ENCODE results near the gene SF1. TPM values are rescaled to one million over a fixed set of nuclear protein-coding genes. Genes with fewer than 3 reads are reported as not detected.

The SF1 gene
- total and polyA plus RNA-seq, 9 of the 15 experiments (the other 6 are each of a cell fraction or from before 2014, with no cell fraction given), result 13.1 to 334 (median 111) TPM

DNA sequence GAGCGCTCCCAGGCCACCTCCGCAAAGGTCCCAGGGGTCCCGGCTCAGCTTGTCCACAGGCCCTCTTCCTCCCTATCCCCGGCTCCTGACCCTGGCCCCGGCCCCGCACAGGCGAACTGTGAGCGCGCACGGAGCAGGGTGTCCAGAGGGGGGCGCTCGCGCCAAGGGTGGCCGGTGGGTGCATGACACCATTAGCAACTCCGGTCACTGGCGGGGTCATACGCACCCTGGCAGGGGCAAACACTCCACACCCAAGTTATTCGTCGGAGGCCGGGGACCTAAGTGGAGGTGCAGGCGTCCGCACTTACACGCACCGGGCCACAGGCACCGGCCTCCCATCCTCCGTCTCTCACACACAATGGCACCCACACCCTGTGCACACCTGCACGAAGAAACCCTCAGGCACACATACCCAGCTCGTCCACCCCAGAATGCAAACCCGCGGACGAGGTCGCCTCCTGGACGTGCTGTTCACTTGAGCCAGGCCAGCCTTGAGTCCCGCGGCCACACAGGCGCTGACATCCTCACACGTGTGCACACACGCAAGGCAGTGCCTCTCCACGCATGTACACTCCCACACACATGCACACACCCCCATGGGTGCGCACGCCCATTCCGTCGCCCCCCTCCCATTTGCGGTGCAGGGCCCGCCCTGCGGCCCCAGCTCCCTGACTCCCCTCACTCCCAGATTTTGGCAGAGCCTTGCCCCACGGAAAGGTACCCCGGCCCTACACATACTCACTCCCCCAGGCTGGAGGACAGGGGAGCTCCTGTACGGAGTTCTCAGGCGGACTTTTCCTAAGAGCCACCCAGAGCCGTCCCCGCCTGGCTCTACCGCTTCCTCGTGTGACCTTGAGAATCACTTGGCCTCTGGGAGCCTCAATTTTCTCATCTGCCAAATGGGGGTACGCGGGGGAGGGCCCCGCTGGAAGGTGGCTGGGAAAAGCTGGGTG lies 34.5 kb downstream of the SF1 start, which contains the start of gene RASGRP2 (continued):
- TF ChIP-seq ZNF232 (CRISPR knock-in tag; IDR thresholded peaks at IDR 0.05) (no peak), BRCA1 (IDR thresholded peaks at IDR 0.05) (no peak), BRCA1 (CRISPR knock-in tag; IDR thresholded peaks at IDR 0.05) (no peak), CBFB (CRISPR knock-in tag; IDR thresholded peaks at IDR 0.05) (no peak), SIN3A (IDR thresholded peaks at IDR 0.05; ENCODE audit: borderline replicate concordance in 2 of 2, control insufficient read depth in 1 of 2, low read depth in 2 of 2, low read length in 2 of 2) (peak; percentile 46 to 74; a peak in 2 of 4 replicates), ETS2 (tag; IDR thresholded peaks at IDR 0.05; ENCODE audit: borderline replicate concordance, poor library complexity, severe bottlenecking) (no peak), MTF1 (CRISPR knock-in tag; IDR thresholded peaks at IDR 0.05; ENCODE audit: borderline replicate concordance) (no peak), HNRNPLL (IDR thresholded peaks at IDR 0.05; ENCODE audit: low read depth, low read length, poor library complexity, severe bottlenecking) (no peak), ZNF583 (CRISPR knock-in tag; IDR thresholded peaks at IDR 0.05) (no peak), EHMT2 (IDR thresholded peaks at IDR 0.05) (no peak), ZNF354B (CRISPR knock-in tag; IDR thresholded peaks at IDR 0.05) (no peak), MCM7 (IDR thresholded peaks at IDR 0.05) (no peak), HEY1 (CRISPR knock-in tag; IDR thresholded peaks at IDR 0.05; ENCODE audit: borderline replicate concordance) (no peak), SMC3 (conservative IDR thresholded peaks at IDR 0.05; ENCODE audit: insufficient read depth, low read depth, low read length) (peak; percentile 50), TGIF2 (CRISPR knock-in tag; IDR thresholded peaks at IDR 0.05) (peak; percentile 89; the same call in 1 of the 2 replicates), ZNF780A (CRISPR knock-in tag; IDR thresholded peaks at IDR 0.05) (no peak), ZNF668 (CRISPR knock-in tag; IDR thresholded peaks at IDR 0.05) (no peak), JUND (IDR thresholded peaks at IDR 0.05; ENCODE audit: borderline replicate concordance, low read depth, low read length) (peak; percentile 51; the same call in 1 of the 2 replicates), JUND (tag; IDR thresholded peaks at IDR 0.05; ENCODE audit: borderline replicate concordance, low read depth, low read length) (no peak; the same call in 1 of the 3 replicates), POLR2A (conservative IDR thresholded peaks at IDR 0.05) (no peak), ZNF766 (CRISPR knock-in tag; conservative IDR thresholded peaks at IDR 0.05) (0 out of 2 replicates have a peak, but pooled peaks have one; percentile 52)
- TF ChIP-seq, protein P1, sequence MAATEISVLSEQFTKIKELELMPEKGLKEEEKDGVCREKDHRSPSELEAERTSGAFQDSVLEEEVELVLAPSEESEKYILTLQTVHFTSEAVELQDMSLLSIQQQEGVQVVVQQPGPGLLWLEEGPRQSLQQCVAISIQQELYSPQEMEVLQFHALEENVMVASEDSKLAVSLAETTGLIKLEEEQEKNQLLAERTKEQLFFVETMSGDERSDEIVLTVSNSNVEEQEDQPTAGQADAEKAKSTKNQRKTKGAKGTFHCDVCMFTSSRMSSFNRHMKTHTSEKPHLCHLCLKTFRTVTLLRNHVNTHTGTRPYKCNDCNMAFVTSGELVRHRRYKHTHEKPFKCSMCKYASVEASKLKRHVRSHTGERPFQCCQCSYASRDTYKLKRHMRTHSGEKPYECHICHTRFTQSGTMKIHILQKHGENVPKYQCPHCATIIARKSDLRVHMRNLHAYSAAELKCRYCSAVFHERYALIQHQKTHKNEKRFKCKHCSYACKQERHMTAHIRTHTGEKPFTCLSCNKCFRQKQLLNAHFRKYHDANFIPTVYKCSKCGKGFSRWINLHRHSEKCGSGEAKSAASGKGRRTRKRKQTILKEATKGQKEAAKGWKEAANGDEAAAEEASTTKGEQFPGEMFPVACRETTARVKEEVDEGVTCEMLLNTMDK (IDR thresholded peaks at IDR 0.05; ENCODE audit: borderline replicate concordance, insufficient read depth, low read depth, low read length, poor library complexity, severe bottlenecking), result peak; percentile 75
- TF ChIP-seq, protein P2, sequence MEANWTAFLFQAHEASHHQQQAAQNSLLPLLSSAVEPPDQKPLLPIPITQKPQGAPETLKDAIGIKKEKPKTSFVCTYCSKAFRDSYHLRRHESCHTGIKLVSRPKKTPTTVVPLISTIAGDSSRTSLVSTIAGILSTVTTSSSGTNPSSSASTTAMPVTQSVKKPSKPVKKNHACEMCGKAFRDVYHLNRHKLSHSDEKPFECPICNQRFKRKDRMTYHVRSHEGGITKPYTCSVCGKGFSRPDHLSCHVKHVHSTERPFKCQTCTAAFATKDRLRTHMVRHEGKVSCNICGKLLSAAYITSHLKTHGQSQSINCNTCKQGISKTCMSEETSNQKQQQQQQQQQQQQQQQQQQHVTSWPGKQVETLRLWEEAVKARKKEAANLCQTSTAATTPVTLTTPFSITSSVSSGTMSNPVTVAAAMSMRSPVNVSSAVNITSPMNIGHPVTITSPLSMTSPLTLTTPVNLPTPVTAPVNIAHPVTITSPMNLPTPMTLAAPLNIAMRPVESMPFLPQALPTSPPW (CRISPR knock-in tag; IDR thresholded peaks at IDR 0.05), result no peak
- TF ChIP-seq, protein P3, sequence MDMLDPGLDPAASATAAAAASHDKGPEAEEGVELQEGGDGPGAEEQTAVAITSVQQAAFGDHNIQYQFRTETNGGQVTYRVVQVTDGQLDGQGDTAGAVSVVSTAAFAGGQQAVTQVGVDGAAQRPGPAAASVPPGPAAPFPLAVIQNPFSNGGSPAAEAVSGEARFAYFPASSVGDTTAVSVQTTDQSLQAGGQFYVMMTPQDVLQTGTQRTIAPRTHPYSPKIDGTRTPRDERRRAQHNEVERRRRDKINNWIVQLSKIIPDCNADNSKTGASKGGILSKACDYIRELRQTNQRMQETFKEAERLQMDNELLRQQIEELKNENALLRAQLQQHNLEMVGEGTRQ (CRISPR knock-in tag; IDR thresholded peaks at IDR 0.05), result no peak

All from K562 (cell line).